ENCODE data around the gene DPF3. TPM values are rescaled to one million over a fixed set of nuclear protein-coding genes. Genes with fewer than 3 reads are reported as not detected.

The DPF3 gene
- total RNA-seq, 2 donors from 2014 or later = 0.78 to 4.0 TPM

DNA sequence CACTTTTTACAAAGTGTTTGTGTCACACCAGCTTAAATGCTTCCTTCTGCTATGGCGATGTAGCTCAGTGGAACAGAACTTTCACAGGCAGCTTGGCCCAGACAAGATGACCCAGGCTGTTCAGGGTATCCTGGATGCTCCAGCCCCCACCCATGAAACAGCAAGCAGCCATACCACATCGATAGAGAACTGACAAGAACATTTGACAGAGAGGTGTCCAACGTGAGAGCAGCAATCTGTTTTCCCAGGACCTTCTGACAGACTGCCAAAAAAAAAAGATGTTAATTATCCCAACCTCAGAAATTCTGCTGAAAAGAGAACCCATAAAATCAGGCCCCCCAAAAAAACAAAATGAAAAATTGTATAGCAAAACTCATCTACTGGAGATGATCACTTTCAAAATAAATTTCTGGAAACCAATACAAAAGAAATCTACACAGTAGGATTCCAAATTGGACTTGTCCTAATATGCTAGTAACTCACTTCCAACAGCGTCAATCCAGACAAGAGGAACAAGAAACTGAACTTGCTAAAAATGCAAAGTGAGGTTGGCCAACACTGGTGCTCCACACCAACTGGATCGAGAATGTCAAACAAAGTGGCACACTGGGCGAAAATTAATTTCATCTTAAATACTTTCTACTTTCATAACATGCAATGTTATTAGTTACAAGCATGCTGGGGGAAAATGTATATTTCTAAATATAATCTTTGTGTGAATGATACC, 118.8 kb downstream of the DPF3 start:
- H3K4me1 ChIP-seq = no peaks in the 10 kb centered on the region
- no peaks in the 10 kb centered on the region for H3K36me3 ChIP-seq (replicated peaks in 1 of 2; ENCODE audit: insufficient read depth in 1 of 2, low read depth in 2 of 2)
- no peak for ATAC-seq
- H3K27ac ChIP-seq = no peak overlapping the region
- 70 to 75% methylated on average over 6 of the region's 6 CpGs for WGBS, 2 donors
- H3K9me3 ChIP-seq = no peaks in the 10 kb centered on the region
- no peaks in the 10 kb centered on the region for H3K27me3 ChIP-seq
- H3K4me3 ChIP-seq = no peak overlapping the region
- TF ChIP-seq CTCF (IDR thresholded peaks at IDR 0.05) = no peak
- TF ChIP-seq POLR2A (IDR thresholded peaks at IDR 0.05) = no peak
- intact Hi-C loops (cut with DNase I) = no loop called here
- no peak for DNase-seq

DNA sequence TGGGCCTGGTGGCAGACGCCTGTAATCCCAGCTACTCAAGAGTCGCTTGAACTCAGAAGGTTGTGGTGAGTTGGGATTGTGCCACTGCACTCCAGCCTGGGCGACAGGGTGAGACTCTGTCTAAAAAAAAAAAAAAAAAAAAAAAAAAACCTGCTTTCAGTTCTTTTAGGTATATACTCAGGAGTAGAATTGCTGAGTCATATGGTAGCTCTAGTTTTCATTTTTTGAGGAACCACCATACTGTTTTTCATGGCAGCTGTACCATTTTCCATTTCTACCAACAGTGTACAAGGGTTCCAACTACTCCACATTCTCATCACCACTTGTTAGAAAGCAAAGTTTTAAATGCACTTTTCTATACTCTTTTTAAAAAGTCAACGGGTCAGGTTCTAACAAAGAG, 119.8 kb downstream of the DPF3 start:
- 83 to 88% methylated on average over 4 of the region's 4 CpGs for WGBS, 2 donors
- Histone ChIP-seq H3K4me1 (no peaks in the 10 kb centered on the region), H3K9me3 (no peaks in the 10 kb centered on the region), H3K4me3 (no peak overlapping the region), H3K27ac (no peak overlapping the region), H3K36me3 (replicated peaks in 1 of 2; ENCODE audit: insufficient read depth in 1 of 2, low read depth in 2 of 2) (no peaks in the 10 kb centered on the region), H3K27me3 (no peaks in the 10 kb centered on the region)
- intact Hi-C loops (cut with DNase I) = no loop called here
- TF ChIP-seq CTCF (IDR thresholded peaks at IDR 0.05) (no peak), POLR2A (IDR thresholded peaks at IDR 0.05) (no peak)
- ATAC-seq (no peak), DNase-seq (no peak)

DNA sequence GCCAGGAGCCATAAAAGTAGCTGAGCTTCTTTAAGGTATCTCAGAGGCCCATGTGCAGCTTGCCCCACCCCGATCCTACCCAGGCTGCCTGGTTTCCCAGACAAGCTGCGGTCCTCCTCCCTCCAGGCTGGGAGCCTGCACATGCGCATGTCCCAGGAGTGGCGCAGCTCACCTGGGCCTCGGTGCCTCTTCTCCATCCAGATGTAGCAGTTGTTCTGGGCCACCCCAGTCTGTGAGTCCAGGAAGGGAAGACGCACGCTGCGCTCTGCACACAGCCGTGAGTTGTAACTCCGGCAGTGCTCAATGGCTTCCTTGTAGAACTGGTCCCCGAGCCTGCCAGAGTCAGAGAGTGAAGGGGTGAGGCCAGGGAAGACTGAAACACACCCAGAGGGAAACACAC, 122.3 kb downstream of the DPF3 start:
- Histone ChIP-seq H3K9me3 (no peaks in the 10 kb centered on the region), H3K36me3 (replicated peaks in 1 of 2; ENCODE audit: insufficient read depth in 1 of 2, low read depth in 2 of 2) (no peaks in the 10 kb centered on the region), H3K4me1 (no peaks in the 10 kb centered on the region), H3K27me3 (no peaks in the 10 kb centered on the region), H3K27ac (no peak overlapping the region), H3K4me3 (no peak overlapping the region)
- DNase-seq = no peak
- no peak for TF ChIP-seq CTCF (IDR thresholded peaks at IDR 0.05)
- WGBS, 2 donors = 93 to 94% methylated on average over 3 to 11 of the region's 11 CpGs
- ATAC-seq = no peak
- intact Hi-C loops (cut with DNase I) = no loop called here

DNA sequence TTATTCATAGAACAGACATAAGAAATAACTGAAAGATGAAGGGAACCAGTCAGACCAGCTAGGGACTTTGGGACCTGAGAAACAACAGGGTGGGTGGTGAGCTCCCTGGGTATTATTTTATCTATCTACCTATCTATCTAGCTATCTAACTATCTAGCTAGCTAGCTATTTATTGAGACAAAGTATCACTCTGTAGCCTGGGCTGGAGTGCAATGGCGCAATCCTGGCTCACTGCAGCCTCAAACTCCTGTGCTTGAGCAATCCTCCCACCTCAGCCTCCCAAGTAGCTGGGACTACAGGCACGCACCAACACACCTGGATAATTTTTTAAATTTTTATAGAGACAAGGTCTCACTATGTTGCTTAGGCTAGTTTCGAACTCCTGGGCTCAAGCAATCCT, 127.6 kb downstream of the DPF3 start:
- H3K4me3 ChIP-seq = no peak overlapping the region
- no peak overlapping the region for H3K27ac ChIP-seq
- no peaks in the 10 kb centered on the region for H3K4me1 ChIP-seq
- TF ChIP-seq CTCF (IDR thresholded peaks at IDR 0.05) (no peak), POLR2A (IDR thresholded peaks at IDR 0.05) (no peak)
- H3K9me3 ChIP-seq = no peaks in the 10 kb centered on the region
- no peaks in the 10 kb centered on the region for H3K36me3 ChIP-seq (replicated peaks in 1 of 2; ENCODE audit: insufficient read depth in 1 of 2, low read depth in 2 of 2)
- no peak for ATAC-seq
- intact Hi-C loops (cut with DNase I) = no loop called here
- DNase-seq = no peak
- WGBS, 2 donors = 88 to 94% methylated on average over 3 of the region's 3 CpGs
- no peaks in the 10 kb centered on the region for H3K27me3 ChIP-seq

- WGBS, 2 donors = 94 to 96% methylated on average over 1 of the region's 1 CpG
- TF ChIP-seq CTCF (IDR thresholded peaks at IDR 0.05) (no peak), POLR2A (IDR thresholded peaks at IDR 0.05) (no peak)
- peaks cover 0 to 3% (median 0%) of the 10 kb centered on the region in 3 donors for H3K9me3 ChIP-seq
Observed at GRCh38 chr14:72763892-72764291, 130.0 kb downstream of the DPF3 start.

More at GRCh38 chr14:72763892-72764291, 130.0 kb downstream of the DPF3 start:
- no peaks in the 10 kb centered on the region for H3K4me1 ChIP-seq
- no peak overlapping the region for H3K27ac ChIP-seq
- no peak for ATAC-seq
- H3K36me3 ChIP-seq (replicated peaks in 1 of 2; ENCODE audit: insufficient read depth in 1 of 2, low read depth in 2 of 2) = no peaks in the 10 kb centered on the region
- intact Hi-C loops (cut with DNase I) = no loop called here
- no peak for DNase-seq
- no peak overlapping the region for H3K4me3 ChIP-seq
- no peaks in the 10 kb centered on the region for H3K27me3 ChIP-seq
